Common myeloid progenitor, CD34-positive (primary cell): ENCODE measurements around the gene MIEF2.

Experiments used
- CTCF ChIA-PET: fragments of 350-600 bp; sonication (Branson Sonifier 250); formaldehyde crosslinking; loops from one replicate; lab custom pipeline; 2021; ENCODE audit warnings: antibody characterized with exemption; lab: Charles Lee
- POLR2A ChIA-PET: fragments of 350-600 bp; sonication (Branson Sonifier 250); formaldehyde crosslinking; loops from one replicate; lab custom pipeline; 2021; ENCODE audit warnings: antibody characterized with exemption; lab: Charles Lee
- DNase-seq, 3 donors: peaks; one replicate each; pipeline versions ENCODE4 v3.0.0 to v3.0.0-alpha.2; 2013
- H3K27ac ChIP-seq, 2 experiments: 1 replicate in 1 of 2; 2 replicates in 1 of 2; pipeline ENCODE4 v1.7.0; 2013; ENCODE audit warnings: inconsistent platforms in 2 of 2, low read length in 2 of 2, mild to moderate bottlenecking in 2 of 2, low read depth in 1 of 2, moderate library complexity in 1 of 2; ENCODE audit not compliant: severe bottlenecking in 2 of 2, insufficient read depth in 1 of 2, poor library complexity in 1 of 2
- H3K27me3 ChIP-seq, 5 experiments: replicated peaks in 2 of 5; 1 replicate in 3 of 5; 2 replicates in 2 of 5; pipeline versions ENCODE4 v1.6.1 to v1.7.0; 2013; ENCODE audit warnings: low read length in 4 of 5, mild to moderate bottlenecking in 2 of 5, moderate library complexity in 2 of 5, inconsistent platforms in 1 of 5; ENCODE audit not compliant: insufficient read depth in 5 of 5, control insufficient read depth in 4 of 5
- H3K36me3 ChIP-seq, 4 experiments: 1 replicate in 2 of 4; 2 replicates in 2 of 4; pipeline versions ENCODE4 v1.6.1 to v1.7.0; 2013; ENCODE audit warnings: low read length in 3 of 4, control low read depth in 1 of 4, mild to moderate bottlenecking in 1 of 4; ENCODE audit not compliant: control insufficient read depth in 4 of 4, insufficient read depth in 4 of 4
- H3K4me1 ChIP-seq, 4 experiments: 1 replicate in 3 of 4; 2 replicates in 1 of 4; pipeline versions ENCODE4 v1.6.1 to v1.7.1; 2013; ENCODE audit warnings: low read length in 3 of 4, mild to moderate bottlenecking in 3 of 4, control low read depth in 1 of 4, inconsistent platforms in 1 of 4, moderate library complexity in 1 of 4; ENCODE audit not compliant: control insufficient read depth in 4 of 4, insufficient read depth in 4 of 4; ENCODE audit errors: control extremely low read depth in 1 of 4
- H3K4me3 ChIP-seq, 7 experiments: 1 replicate in 4 of 7; 2 replicates in 3 of 7; pipeline versions ENCODE4 v1.5.1 to v1.7.0; 2013; ENCODE audit warnings: mild to moderate bottlenecking in 7 of 7, low read length in 6 of 7, moderate library complexity in 6 of 7, inconsistent platforms in 2 of 7, low read depth in 2 of 7, control low read depth in 1 of 7; ENCODE audit not compliant: insufficient read depth in 4 of 7, control insufficient read depth in 1 of 7; ENCODE audit errors: extremely low read depth in 1 of 7
- H3K9me3 ChIP-seq, 5 experiments: 1 replicate in 4 of 5; 2 replicates in 1 of 5; pipeline versions ENCODE4 v1.6.1 to v1.7.1; 2013; ENCODE audit warnings: low read length in 4 of 5, mild to moderate bottlenecking in 2 of 5, inconsistent platforms in 1 of 5, low read depth in 1 of 5, moderate library complexity in 1 of 5; ENCODE audit not compliant: control insufficient read depth in 4 of 5, insufficient read depth in 2 of 5; ENCODE audit errors: control extremely low read depth in 1 of 5
- WGBS: methylation state at CpG from one replicate; pipeline ENCODE4 v1.1.5; 2013; ENCODE audit not compliant: insufficient coverage; 5-methylcytosine and 5-hydroxymethylcytosine counted together

MIEF2 gene

GRCh38 chr17:18267366-18267765 lies 6.9 kb downstream of the MIEF2 start:
- POLR2A ChIA-PET: no interaction called here
- H3K27me3 ChIP-seq: no peaks in the 10 kb centered on the region
- no peaks in the 10 kb centered on the region for H3K9me3 ChIP-seq
- CTCF ChIA-PET: no interaction called here
- H3K27ac ChIP-seq: no peak overlapping the region
- H3K36me3 ChIP-seq: peaks cover 2 to 42% (median 23%) of the 10 kb centered on the region in 4 experiments
- H3K4me1 ChIP-seq: no peaks in the 10 kb centered on the region
- WGBS: 82% methylated on average over 7 of the region's 10 CpGs
- no peak for DNase-seq
- no peak overlapping the region for H3K4me3 ChIP-seq

DNA sequence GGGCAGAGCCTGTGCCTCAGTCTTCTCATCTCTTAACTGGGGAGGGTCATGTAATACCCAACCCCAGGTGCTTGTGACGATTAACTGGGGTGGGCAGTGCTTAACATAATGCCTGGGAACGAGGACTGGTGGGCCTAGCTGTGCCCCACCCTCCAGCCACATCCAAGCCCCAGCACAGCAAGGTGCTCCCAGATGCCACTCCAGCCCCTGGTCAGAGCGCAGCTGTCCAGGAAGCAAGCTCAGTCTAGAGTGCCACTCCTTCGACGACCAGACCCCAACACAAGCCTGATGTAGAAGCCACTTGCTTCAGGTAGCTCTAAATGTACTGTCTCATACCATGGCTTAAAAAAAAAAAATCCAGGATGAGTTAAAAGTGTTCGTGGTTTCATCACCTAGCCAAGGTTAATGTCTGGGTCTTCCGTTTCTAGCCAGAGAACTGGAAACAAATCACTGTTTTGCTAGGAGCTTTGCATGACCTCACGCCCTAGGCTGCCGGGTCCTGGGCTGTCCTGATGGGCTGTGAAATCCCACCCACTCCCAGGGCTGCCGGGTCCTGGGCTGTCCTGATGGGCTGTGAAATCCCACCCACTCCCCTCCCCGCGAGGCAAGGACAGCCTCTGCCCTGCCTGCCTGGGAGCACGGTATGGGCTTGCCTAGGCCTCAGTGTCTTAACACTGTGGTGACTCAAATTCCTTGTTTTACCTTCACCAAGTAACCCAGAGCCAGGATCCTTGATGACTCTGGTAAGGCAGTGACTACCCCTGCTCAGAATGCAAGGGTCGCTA lies 7.7 kb downstream of the MIEF2 start:
- CTCF ChIA-PET: no interaction called here
- H3K36me3 ChIP-seq: peaks cover 3 to 43% (median 26%) of the 10 kb centered on the region in 4 experiments
- H3K27ac ChIP-seq: no peak overlapping the region
- no peaks in the 10 kb centered on the region for H3K27me3 ChIP-seq
- H3K9me3 ChIP-seq: no peaks in the 10 kb centered on the region
- no peaks in the 10 kb centered on the region for H3K4me1 ChIP-seq
- whole genome bisulfite sequencing: 86% methylated on average over 11 of the region's 14 CpGs
- H3K4me3 ChIP-seq: no peak overlapping the region
- no peak for DNase-seq
- POLR2A ChIA-PET: no interaction called here

DNA sequence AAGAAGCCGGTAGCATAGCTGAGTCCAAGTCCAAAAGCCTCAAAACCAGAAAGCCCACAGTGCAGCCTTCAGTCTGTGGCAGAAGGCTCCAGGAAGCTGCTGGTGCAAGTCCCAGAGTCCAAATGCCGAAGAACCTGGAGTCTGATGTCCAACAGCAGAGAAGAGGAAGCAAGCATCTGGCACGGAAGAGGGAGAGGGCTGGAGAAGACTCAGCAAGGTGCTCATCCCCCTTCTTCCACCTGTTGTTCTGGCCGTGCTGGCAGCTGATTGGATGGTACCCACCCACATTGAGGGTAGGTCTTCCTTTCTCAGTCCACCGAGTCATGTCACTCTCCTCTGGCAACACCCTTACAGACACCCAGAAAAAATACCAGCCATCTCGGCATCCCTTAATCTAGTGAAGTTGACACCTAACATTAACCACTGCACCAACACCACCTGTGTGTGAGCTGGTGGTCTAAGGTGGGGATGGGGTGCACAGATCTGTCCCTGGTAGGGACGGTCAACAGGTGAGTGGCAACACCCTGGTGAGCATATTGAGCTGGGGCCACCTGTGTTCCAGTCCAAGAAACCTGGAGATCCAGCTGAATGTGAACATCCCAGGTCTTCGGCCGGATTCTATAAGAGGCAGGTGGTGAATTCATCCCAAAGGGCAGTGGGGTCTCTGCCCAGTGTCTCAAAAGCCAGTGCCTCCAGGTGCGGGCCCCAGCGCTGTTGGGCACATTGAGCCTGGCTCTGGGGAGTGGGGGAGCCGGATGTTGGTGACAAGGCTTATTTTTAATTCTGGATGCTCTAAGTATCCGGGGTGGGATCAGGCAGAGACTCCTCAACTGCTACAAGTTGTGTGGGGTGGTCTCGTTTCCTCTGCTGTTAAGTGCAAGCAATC lies 9.8 kb downstream of the MIEF2 start:
- no peaks in the 10 kb centered on the region for H3K9me3 ChIP-seq
- no peaks in the 10 kb centered on the region for H3K27me3 ChIP-seq
- H3K4me1 ChIP-seq: no peaks in the 10 kb centered on the region
- no peak for DNase-seq
- over 99% methylated on average over 10 of the region's 14 CpGs for WGBS
- CTCF ChIA-PET: interaction anchor here (0.8 to 1.2 kb wide), 2 partner anchors 9 to 10 kb away, joined by 3 to 4 read pairs; partner anchors contain the start of gene MIEF2
- POLR2A ChIA-PET: interaction anchor here (1.2 kb wide), 1 partner anchor 12 kb away, joined by 3 read pairs; the partner anchor contains the start of gene FLII
- H3K27ac ChIP-seq: no peak overlapping the region
- H3K36me3 ChIP-seq: peaks cover 8 to 38% (median 18%) of the 10 kb centered on the region in 4 experiments
- no peak overlapping the region for H3K4me3 ChIP-seq

DNA sequence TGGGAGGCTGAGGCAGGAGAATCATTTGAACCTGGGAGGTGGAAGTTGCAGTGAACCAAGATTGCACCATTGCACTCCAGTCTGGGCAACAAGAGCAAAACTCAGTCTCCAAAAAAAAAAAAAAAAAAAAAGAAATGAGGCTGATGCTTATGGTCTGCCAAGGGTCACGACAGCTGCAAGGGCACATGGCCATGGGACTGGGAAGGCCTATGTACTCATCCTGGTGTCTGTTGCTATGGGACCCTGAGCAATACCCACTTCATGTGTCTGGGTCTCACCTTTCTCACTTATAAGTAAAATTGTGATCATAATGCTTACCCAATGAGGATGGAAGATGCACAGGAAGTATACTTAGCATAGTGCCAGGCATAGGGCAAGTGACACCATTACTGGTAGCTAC lies 16.6 kb downstream of the MIEF2 start:
- Histone ChIP-seq H3K27ac (no peak overlapping the region), H3K4me1 (no peaks in the 10 kb centered on the region), H3K4me3 (no peak overlapping the region), H3K36me3 (peaks cover 33 to 77% (median 61%) of the 10 kb centered on the region in 4 experiments), H3K9me3 (no peaks in the 10 kb centered on the region), H3K27me3 (no peaks in the 10 kb centered on the region)
- ChIA-PET POLR2A (no interaction called here), CTCF (interaction anchor here (2.1 kb wide), 1 partner anchor 10 kb away, joined by 4 read pairs; no protein-coding TSS in a partner anchor)
- DNase-seq: no peak
- no CpG with 5 or more reads among the region's 1 CpG for WGBS

DNA sequence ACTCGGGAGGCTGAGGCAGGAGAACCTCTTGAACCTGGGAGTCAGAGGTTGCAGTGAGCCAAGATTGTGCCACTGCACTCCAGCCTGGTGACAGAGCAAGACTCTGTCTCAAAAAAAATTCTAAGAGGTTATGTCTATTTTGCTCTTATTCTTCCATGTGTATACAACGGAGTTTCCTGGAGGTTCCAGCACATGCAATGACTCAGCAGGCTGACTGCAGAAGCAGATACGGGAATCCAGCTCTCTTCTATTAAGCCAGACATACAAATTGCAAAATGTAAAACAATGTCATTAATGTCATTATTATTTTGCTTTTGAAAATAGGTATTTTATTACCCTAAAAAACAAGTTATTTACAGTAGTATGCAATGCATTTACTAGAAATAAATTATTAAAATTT lies 18.4 kb downstream of the MIEF2 start:
- Histone ChIP-seq H3K4me1 (no peaks in the 10 kb centered on the region), H3K27ac (no peak overlapping the region), H3K36me3 (peaks cover 37 to 83% (median 63%) of the 10 kb centered on the region in 4 experiments), H3K4me3 (no peak overlapping the region), H3K27me3 (no peaks in the 10 kb centered on the region), H3K9me3 (no peaks in the 10 kb centered on the region)
- no CpG with 5 or more reads among the region's 3 CpGs for WGBS
- POLR2A ChIA-PET: no interaction called here
- peak in 2 of 3 donors; percentile 35 to 36 for DNase-seq
- CTCF ChIA-PET: no interaction called here

GRCh38 chr17:18280249-18280648 lies 19.8 kb downstream of the MIEF2 start:
- 97% methylated on average over 4 of the region's 4 CpGs for WGBS
- H3K4me3 ChIP-seq: no peak overlapping the region
- peaks cover 36 to 86% (median 67%) of the 10 kb centered on the region in 4 experiments for H3K36me3 ChIP-seq
- H3K9me3 ChIP-seq: no peaks in the 10 kb centered on the region
- no peaks in the 10 kb centered on the region for H3K4me1 ChIP-seq
- no peak overlapping the region for H3K27ac ChIP-seq
- H3K27me3 ChIP-seq: no peaks in the 10 kb centered on the region
- DNase-seq: no peak
- ChIA-PET CTCF (no interaction called here), POLR2A (no interaction called here)
